ENCODE data around the gene LRMDA.

The LRMDA gene

GRCh38 chr10:75449382-75450074, 18.1 kb downstream of the LRMDA start:
- DNase-seq: no peak

GRCh38 chr10:75450075-75450445, 18.6 kb downstream of the LRMDA start:
- no peak for DNase-seq

- DNase-seq: no peak
Measured at GRCh38 chr10:75450644-75451640, 19.5 kb downstream of the LRMDA start.

GRCh38 chr10:75451831-75452230, 20.4 kb downstream of the LRMDA start:
- no peak for DNase-seq

- no peak for DNase-seq
Measured at GRCh38 chr10:75452997-75453396, 21.6 kb downstream of the LRMDA start.

GRCh38 chr10:75456122-75456521, 24.7 kb downstream of the LRMDA start:
- DNase-seq: no peak

GRCh38 chr10:75460059-75460458, 28.6 kb downstream of the LRMDA start:
- DNase-seq: no peak

- DNase-seq: no peak
Measured at GRCh38 chr10:75461672-75462649, 30.5 kb downstream of the LRMDA start.

- no peak for DNase-seq
Measured at GRCh38 chr10:75462865-75463264, 31.4 kb downstream of the LRMDA start.

GRCh38 chr10:75464478-75465449, 33.3 kb downstream of the LRMDA start:
- DNase-seq: no peak

GRCh38 chr10:75465450-75465827, 34.0 kb downstream of the LRMDA start:
- DNase-seq: no peak

GRCh38 chr10:75466001-75466400, 34.6 kb downstream of the LRMDA start:
- no peak for DNase-seq

- DNase-seq: no peak
Measured at GRCh38 chr10:75466886-75467285, 35.5 kb downstream of the LRMDA start.

GRCh38 chr10:75468612-75469005, 37.2 kb downstream of the LRMDA start:
- no peak for DNase-seq

- DNase-seq: no peak
Measured at GRCh38 chr10:75469006-75469616, 37.7 kb downstream of the LRMDA start.

- DNase-seq: no peak
Measured at GRCh38 chr10:75470901-75471300, 39.5 kb downstream of the LRMDA start.

- DNase-seq: no peak
Measured at GRCh38 chr10:75472685-75473084, 41.3 kb downstream of the LRMDA start.

- DNase-seq: no peak
Measured at GRCh38 chr10:75474106-75474505, 42.7 kb downstream of the LRMDA start.

- DNase-seq: no peak
Measured at GRCh38 chr10:75475460-75476182, 44.2 kb downstream of the LRMDA start.

GRCh38 chr10:75476569-75476968, 45.1 kb downstream of the LRMDA start:
- no peak for DNase-seq

GRCh38 chr10:75476985-75477384, 45.6 kb downstream of the LRMDA start:
- no peak for DNase-seq
